ENCODE results near the gene RSPH6A. TPM values are rescaled to one million over a fixed set of nuclear protein-coding genes. Genes with fewer than 3 reads are reported as not detected.
A peak's percentile ranks its signal among the peaks of the same experiment; 100 is the strongest.

Gene RSPH6A
- total and polyA plus RNA-seq, 4 donors = 0.09 to 0.11 TPM; not detected in 2

GRCh38 chr19:45819769-45820168, 4.7 kb upstream of the RSPH6A start:
- H3K36me3 ChIP-seq (ENCODE audit: control insufficient read depth, insufficient read depth, low read length) = peaks cover 77% of the 10 kb centered on the region

GRCh38 chr19:45817725-45818301, 2.7 kb upstream of the RSPH6A start:
- Histone ChIP-seq H3K27me3 (ENCODE audit: control insufficient read depth, insufficient read depth, low read length) (no peaks in the 10 kb centered on the region), H3K4me1 (ENCODE audit: control insufficient read depth, insufficient read depth, low read length) (peaks cover 33% of the 10 kb centered on the region), H3K36me3 (ENCODE audit: control insufficient read depth, insufficient read depth, low read length) (peaks cover 68% of the 10 kb centered on the region), H3K27ac (ENCODE audit: low read depth, low read length) (no peak overlapping the region), H3K4me3 (ENCODE audit: low read depth, low read length) (no peak overlapping the region), H3K9me3 (ENCODE audit: control insufficient read depth, insufficient read depth, low read length) (no peaks in the 10 kb centered on the region)
- DNase-seq (ENCODE audit: low read depth in 4 of 6, low spot score in 6 of 6) = no peak
- 65% methylated on average over 12 of the region's 19 CpGs for WGBS (ENCODE audit: insufficient coverage)

More at GRCh38 chr19:45819769-45820168, 4.7 kb upstream of the RSPH6A start:
- WGBS (ENCODE audit: insufficient coverage) = 94% methylated on average over 5 of the region's 6 CpGs
- Histone ChIP-seq H3K27me3 (ENCODE audit: control insufficient read depth, insufficient read depth, low read length) (no peaks in the 10 kb centered on the region), H3K4me1 (ENCODE audit: control insufficient read depth, insufficient read depth, low read length) (peaks cover 29% of the 10 kb centered on the region), H3K27ac (ENCODE audit: low read depth, low read length) (no peak overlapping the region), H3K9me3 (ENCODE audit: control insufficient read depth, insufficient read depth, low read length) (no peaks in the 10 kb centered on the region), H3K4me3 (ENCODE audit: low read depth, low read length) (no peak overlapping the region)
- DNase-seq (ENCODE audit: low read depth in 4 of 6, low spot score in 6 of 6) = no peak

- WGBS (ENCODE audit: insufficient coverage) = 20% methylated on average over 21 of the region's 24 CpGs
- Histone ChIP-seq H3K27ac (ENCODE audit: low read depth, low read length) (no peak overlapping the region), H3K4me3 (ENCODE audit: low read depth, low read length) (no peak overlapping the region)
Measured at GRCh38 chr19:45817010-45817724, 2.1 kb upstream of the RSPH6A start.

GRCh38 chr19:45816236-45817009, 1.3 kb upstream of the RSPH6A start:
- no peak for DNase-seq (ENCODE audit: low read depth in 4 of 6, low spot score in 6 of 6)

More at GRCh38 chr19:45817010-45817724, 2.1 kb upstream of the RSPH6A start:
- no peaks in the 10 kb centered on the region for H3K27me3 ChIP-seq (ENCODE audit: control insufficient read depth, insufficient read depth, low read length)
- H3K36me3 ChIP-seq (ENCODE audit: control insufficient read depth, insufficient read depth, low read length) = peaks cover 62% of the 10 kb centered on the region
- peak in 5 of 6 donors; percentile 56 to 93 (median 68) for DNase-seq (ENCODE audit: low read depth in 4 of 6, low spot score in 6 of 6)
- H3K9me3 ChIP-seq (ENCODE audit: control insufficient read depth, insufficient read depth, low read length) = no peaks in the 10 kb centered on the region
- peaks cover 33% of the 10 kb centered on the region for H3K4me1 ChIP-seq (ENCODE audit: control insufficient read depth, insufficient read depth, low read length)

GRCh38 chr19:45815481-45816216, 541 bp upstream of the RSPH6A start:
- WGBS (ENCODE audit: insufficient coverage) = 5% methylated on average over 32 of the region's 44 CpGs
- peak overlapping the region; percentile 52 for H3K27ac ChIP-seq (ENCODE audit: low read depth, low read length)
- DNase-seq (ENCODE audit: low read depth in 4 of 6, low spot score in 6 of 6) = peak in 5 of 6 donors; percentile 19 to 83 (median 38)

More at GRCh38 chr19:45816236-45817009, 1.3 kb upstream of the RSPH6A start:
- no peaks in the 10 kb centered on the region for H3K9me3 ChIP-seq (ENCODE audit: control insufficient read depth, insufficient read depth, low read length)
- peaks cover 33% of the 10 kb centered on the region for H3K4me1 ChIP-seq (ENCODE audit: control insufficient read depth, insufficient read depth, low read length)
- H3K4me3 ChIP-seq (ENCODE audit: low read depth, low read length) = peak overlapping the region; percentile 62
- H3K36me3 ChIP-seq (ENCODE audit: control insufficient read depth, insufficient read depth, low read length) = peaks cover 56% of the 10 kb centered on the region
- WGBS (ENCODE audit: insufficient coverage) = 54% methylated on average over 11 of the region's 18 CpGs
- H3K27me3 ChIP-seq (ENCODE audit: control insufficient read depth, insufficient read depth, low read length) = no peaks in the 10 kb centered on the region
- peak overlapping the region; percentile 52 for H3K27ac ChIP-seq (ENCODE audit: low read depth, low read length)

GRCh38 chr19:45814166-45814780, 835 bp downstream of the RSPH6A start:
- no peaks in the 10 kb centered on the region for H3K9me3 ChIP-seq (ENCODE audit: control insufficient read depth, insufficient read depth, low read length)
- H3K4me3 ChIP-seq (ENCODE audit: low read depth, low read length) = no peak overlapping the region
- peaks cover 33% of the 10 kb centered on the region for H3K4me1 ChIP-seq (ENCODE audit: control insufficient read depth, insufficient read depth, low read length)
- H3K36me3 ChIP-seq (ENCODE audit: control insufficient read depth, insufficient read depth, low read length) = peaks cover 34% of the 10 kb centered on the region
- H3K27ac ChIP-seq (ENCODE audit: low read depth, low read length) = no peak overlapping the region
- WGBS (ENCODE audit: insufficient coverage) = 92% methylated on average over 11 of the region's 12 CpGs
- H3K27me3 ChIP-seq (ENCODE audit: control insufficient read depth, insufficient read depth, low read length) = no peaks in the 10 kb centered on the region
- no peak for DNase-seq (ENCODE audit: low read depth in 4 of 6, low spot score in 6 of 6)

More at GRCh38 chr19:45815481-45816216, 541 bp upstream of the RSPH6A start:
- Histone ChIP-seq H3K4me1 (ENCODE audit: control insufficient read depth, insufficient read depth, low read length) (peaks cover 33% of the 10 kb centered on the region), H3K36me3 (ENCODE audit: control insufficient read depth, insufficient read depth, low read length) (peaks cover 48% of the 10 kb centered on the region), H3K9me3 (ENCODE audit: control insufficient read depth, insufficient read depth, low read length) (no peaks in the 10 kb centered on the region), H3K4me3 (ENCODE audit: low read depth, low read length) (peak overlapping the region; percentile 62), H3K27me3 (ENCODE audit: control insufficient read depth, insufficient read depth, low read length) (no peaks in the 10 kb centered on the region)

GRCh38 chr19:45812297-45812696, 2.8 kb downstream of the RSPH6A start:
- no peaks in the 10 kb centered on the region for H3K27me3 ChIP-seq (ENCODE audit: control insufficient read depth, insufficient read depth, low read length)
- H3K4me1 ChIP-seq (ENCODE audit: control insufficient read depth, insufficient read depth, low read length) = peaks cover 28% of the 10 kb centered on the region
- H3K9me3 ChIP-seq (ENCODE audit: control insufficient read depth, insufficient read depth, low read length) = no peaks in the 10 kb centered on the region
- no peak overlapping the region for H3K4me3 ChIP-seq (ENCODE audit: low read depth, low read length)
- H3K36me3 ChIP-seq (ENCODE audit: control insufficient read depth, insufficient read depth, low read length) = peaks cover 16% of the 10 kb centered on the region
- no peak for DNase-seq (ENCODE audit: low read depth in 4 of 6, low spot score in 6 of 6)
- WGBS (ENCODE audit: insufficient coverage) = 88% methylated on average over 6 of the region's 6 CpGs
- H3K27ac ChIP-seq (ENCODE audit: low read depth, low read length) = no peak overlapping the region

GRCh38 chr19:45809643-45810159, 5.4 kb downstream of the RSPH6A start:
- Histone ChIP-seq H3K9me3 (ENCODE audit: control insufficient read depth, insufficient read depth, low read length) (no peaks in the 10 kb centered on the region), H3K27ac (ENCODE audit: low read depth, low read length) (no peak overlapping the region), H3K27me3 (ENCODE audit: control insufficient read depth, insufficient read depth, low read length) (no peaks in the 10 kb centered on the region), H3K4me3 (ENCODE audit: low read depth, low read length) (no peak overlapping the region), H3K4me1 (ENCODE audit: control insufficient read depth, insufficient read depth, low read length) (peaks cover 4% of the 10 kb centered on the region), H3K36me3 (ENCODE audit: control insufficient read depth, insufficient read depth, low read length) (peaks cover 6% of the 10 kb centered on the region)
- WGBS (ENCODE audit: insufficient coverage) = 25% methylated on average over 3 of the region's 7 CpGs
- DNase-seq (ENCODE audit: low read depth in 4 of 6, low spot score in 6 of 6) = no peak

- no peak overlapping the region for H3K4me3 ChIP-seq (ENCODE audit: low read depth, low read length)
- no peaks in the 10 kb centered on the region for H3K36me3 ChIP-seq (ENCODE audit: control insufficient read depth, insufficient read depth, low read length)
- DNase-seq (ENCODE audit: low read depth in 4 of 6, low spot score in 6 of 6) = no peak
- no peaks in the 10 kb centered on the region for H3K27me3 ChIP-seq (ENCODE audit: control insufficient read depth, insufficient read depth, low read length)
- H3K9me3 ChIP-seq (ENCODE audit: control insufficient read depth, insufficient read depth, low read length) = no peaks in the 10 kb centered on the region
- H3K27ac ChIP-seq (ENCODE audit: low read depth, low read length) = no peak overlapping the region
- H3K4me1 ChIP-seq (ENCODE audit: control insufficient read depth, insufficient read depth, low read length) = no peaks in the 10 kb centered on the region
Measured at GRCh38 chr19:45805719-45806118, 9.4 kb downstream of the RSPH6A start.

All from spinal cord (tissue), 10 donors.